ENCODE data around the gene ADSS1. TPM values are rescaled to one million over a fixed set of nuclear protein-coding genes. Genes with fewer than 3 reads are reported as not detected.

ADSS1 gene
- total RNA-seq, 1 experiment from 2014 or later, result 0.52 TPM

GRCh38 chr14:104702106-104702505 lies 21.9 kb upstream of the ADSS1 start:
- Histone ChIP-seq H3K9me3 (ENCODE audit: low read depth, low read length, poor library complexity, severe bottlenecking) (no peaks in the 10 kb centered on the region), H3K27ac (ENCODE audit: low read depth, low read length, poor library complexity, severe bottlenecking) (no peak overlapping the region), H3K27me3 (replicated peaks; ENCODE audit: insufficient read depth, low read depth, low read length, poor library complexity) (no peaks in the 10 kb centered on the region), H3K36me3 (ENCODE audit: insufficient read depth, low read length, poor library complexity, severe bottlenecking) (peaks cover 26% of the 10 kb centered on the region), H3K4me1 (ENCODE audit: insufficient read depth, low read length, poor library complexity, severe bottlenecking) (peaks cover 3% of the 10 kb centered on the region), H3K4me3 (ENCODE audit: low read depth, low read length, poor library complexity, severe bottlenecking) (no peak overlapping the region)
- ChIA-PET CTCF (interaction anchor here (0.7 kb wide), 1 partner anchor 55 kb away, joined by 12 read pairs; no protein-coding TSS in a partner anchor), POLR2A (ENCODE audit: low non-redundant PET) (no interaction called here)
- DNase-seq (ENCODE audit: low spot score), result no peak
- BruUV-seq (replicated peaks), result no TSS peak
- no peak for TF ChIP-seq EZH2 (IDR thresholded peaks at IDR 0.05; ENCODE audit: borderline replicate concordance, low read depth, low read length, poor library complexity, severe bottlenecking)
- no peak for TF ChIP-seq CTCF (conservative IDR thresholded peaks at IDR 0.05; ENCODE audit: low read depth, low read length)
- intact Hi-C loops (cut with micrococcal nuclease; ENCODE audit: unreplicated experiment), result no loop called here

- Histone ChIP-seq H3K27ac (ENCODE audit: low read depth, low read length, poor library complexity, severe bottlenecking) (no peak overlapping the region), H3K4me3 (ENCODE audit: low read depth, low read length, poor library complexity, severe bottlenecking) (no peak overlapping the region), H3K36me3 (ENCODE audit: insufficient read depth, low read length, poor library complexity, severe bottlenecking) (peaks cover 26% of the 10 kb centered on the region), H3K4me1 (ENCODE audit: insufficient read depth, low read length, poor library complexity, severe bottlenecking) (no peaks in the 10 kb centered on the region), H3K27me3 (replicated peaks; ENCODE audit: insufficient read depth, low read depth, low read length, poor library complexity) (no peaks in the 10 kb centered on the region), H3K9me3 (ENCODE audit: low read depth, low read length, poor library complexity, severe bottlenecking) (no peaks in the 10 kb centered on the region)
- intact Hi-C loops (cut with micrococcal nuclease; ENCODE audit: unreplicated experiment), result no loop called here
- no peak for DNase-seq (ENCODE audit: low spot score)
- CTCF ChIA-PET, result no interaction called here
- POLR2A ChIA-PET (ENCODE audit: low non-redundant PET), result no interaction called here
- no TSS peak for BruUV-seq (replicated peaks)
- TF ChIP-seq CTCF (conservative IDR thresholded peaks at IDR 0.05; ENCODE audit: low read depth, low read length) (no peak), EZH2 (IDR thresholded peaks at IDR 0.05; ENCODE audit: borderline replicate concordance, low read depth, low read length, poor library complexity, severe bottlenecking) (no peak)
These were observed 21.4 kb upstream of the ADSS1 start for GRCh38 chr14:104702673-104703072.

DNA sequence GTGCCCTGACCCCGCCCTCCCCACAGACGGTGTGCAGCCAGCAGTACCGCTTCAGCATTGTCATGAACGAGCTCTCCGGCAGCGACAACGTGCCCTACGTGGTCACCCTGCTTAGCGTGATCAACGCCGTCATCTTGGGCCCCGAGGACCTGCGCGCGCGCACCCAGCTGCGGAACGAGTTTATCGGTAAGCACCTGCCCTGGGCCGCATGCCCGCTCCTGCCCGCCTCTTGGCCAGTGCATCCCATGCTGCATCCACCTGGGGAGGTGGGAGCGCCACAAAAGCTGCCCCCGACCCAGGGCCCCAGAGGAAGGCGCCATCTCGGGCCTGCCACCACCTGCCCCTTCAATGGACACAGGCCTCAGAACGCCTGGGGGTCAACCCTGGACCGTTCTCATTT lies 20.8 kb upstream of the ADSS1 start:
- ChIA-PET POLR2A (ENCODE audit: low non-redundant PET) (no interaction called here), CTCF (no interaction called here)
- peaks cover 26% of the 10 kb centered on the region for H3K36me3 ChIP-seq (ENCODE audit: insufficient read depth, low read length, poor library complexity, severe bottlenecking)

More for the DNA sequence above, 20.8 kb upstream of the ADSS1 start:
- Histone ChIP-seq H3K4me1 (ENCODE audit: insufficient read depth, low read length, poor library complexity, severe bottlenecking) (no peaks in the 10 kb centered on the region), H3K27me3 (replicated peaks; ENCODE audit: insufficient read depth, low read depth, low read length, poor library complexity) (no peaks in the 10 kb centered on the region), H3K4me3 (ENCODE audit: low read depth, low read length, poor library complexity, severe bottlenecking) (no peak overlapping the region), H3K27ac (ENCODE audit: low read depth, low read length, poor library complexity, severe bottlenecking) (no peak overlapping the region), H3K9me3 (ENCODE audit: low read depth, low read length, poor library complexity, severe bottlenecking) (no peaks in the 10 kb centered on the region)
- intact Hi-C loops (cut with micrococcal nuclease; ENCODE audit: unreplicated experiment), result no loop called here
- no TSS peak for BruUV-seq (replicated peaks)
- DNase-seq (ENCODE audit: low spot score), result no peak
- TF ChIP-seq EZH2 (IDR thresholded peaks at IDR 0.05; ENCODE audit: borderline replicate concordance, low read depth, low read length, poor library complexity, severe bottlenecking) (no peak), CTCF (conservative IDR thresholded peaks at IDR 0.05; ENCODE audit: low read depth, low read length) (no peak)
